PC-3 (cell line): ENCODE results near the gene PNMA6A.
"Not testable (repeated sequence)": the region's sequence is repeated elsewhere in the genome, so short reads cannot be mapped to it uniquely, and the experiment has no call there.

ENCODE experiments used
- EZH2phosphoT487 ChIP-seq: fragments of 300-600 bp; sonication (generic); IDR thresholded peaks from 2 replicates; pipeline ENCODE4 v1.6.1; 2018; ENCODE audit warnings: mild to moderate bottlenecking, antibody characterized with exemption, low read length, borderline replicate concordance
- TF ChIP-seq, protein P1 (sequence below): fragments of 300-600 bp; sonication (generic); conservative IDR thresholded peaks from 2 replicates; pipeline ENCODE4 v1.5.1; 2017; ENCODE audit warnings: antibody characterized with exemption, low read depth, mild to moderate bottlenecking, low read length

DNA sequence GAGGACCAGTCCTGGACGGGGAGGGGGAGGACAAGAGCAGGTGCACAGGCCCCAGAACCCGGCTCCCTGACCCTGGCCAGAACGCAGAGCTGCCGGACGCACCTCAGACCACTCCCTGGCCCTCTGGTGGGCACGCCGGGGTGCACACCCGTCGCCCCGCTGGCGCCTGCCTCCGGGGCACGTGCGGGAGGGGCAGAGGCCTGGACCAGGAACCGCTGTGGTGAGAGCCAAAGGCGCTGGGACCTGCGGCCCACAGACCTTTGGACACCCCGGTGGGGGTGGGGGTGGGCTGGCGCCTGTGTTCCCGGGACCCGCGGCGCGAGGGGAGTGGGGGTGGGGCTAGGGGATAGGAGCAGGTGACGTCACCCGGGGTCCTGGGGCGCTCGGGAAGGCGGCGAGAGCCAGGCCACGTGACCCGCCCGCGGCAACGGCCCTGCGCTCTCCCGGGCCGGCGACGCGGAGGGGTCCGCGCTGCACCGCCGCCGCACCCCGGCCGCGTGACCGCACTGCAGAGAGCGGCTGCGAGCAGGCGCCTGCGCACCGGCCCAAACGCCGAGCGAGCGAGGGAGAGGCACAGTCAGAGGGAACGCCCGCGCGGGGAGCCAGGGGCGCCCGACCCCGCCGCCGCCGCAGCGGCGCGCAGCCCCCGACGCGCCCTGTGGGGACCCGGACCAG is at the start of gene PNMA6A:
- TF ChIP-seq, protein P1, sequence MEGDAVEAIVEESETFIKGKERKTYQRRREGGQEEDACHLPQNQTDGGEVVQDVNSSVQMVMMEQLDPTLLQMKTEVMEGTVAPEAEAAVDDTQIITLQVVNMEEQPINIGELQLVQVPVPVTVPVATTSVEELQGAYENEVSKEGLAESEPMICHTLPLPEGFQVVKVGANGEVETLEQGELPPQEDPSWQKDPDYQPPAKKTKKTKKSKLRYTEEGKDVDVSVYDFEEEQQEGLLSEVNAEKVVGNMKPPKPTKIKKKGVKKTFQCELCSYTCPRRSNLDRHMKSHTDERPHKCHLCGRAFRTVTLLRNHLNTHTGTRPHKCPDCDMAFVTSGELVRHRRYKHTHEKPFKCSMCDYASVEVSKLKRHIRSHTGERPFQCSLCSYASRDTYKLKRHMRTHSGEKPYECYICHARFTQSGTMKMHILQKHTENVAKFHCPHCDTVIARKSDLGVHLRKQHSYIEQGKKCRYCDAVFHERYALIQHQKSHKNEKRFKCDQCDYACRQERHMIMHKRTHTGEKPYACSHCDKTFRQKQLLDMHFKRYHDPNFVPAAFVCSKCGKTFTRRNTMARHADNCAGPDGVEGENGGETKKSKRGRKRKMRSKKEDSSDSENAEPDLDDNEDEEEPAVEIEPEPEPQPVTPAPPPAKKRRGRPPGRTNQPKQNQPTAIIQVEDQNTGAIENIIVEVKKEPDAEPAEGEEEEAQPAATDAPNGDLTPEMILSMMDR, result not testable (repeated sequence)
- not testable (repeated sequence) for TF ChIP-seq EZH2phosphoT487
